Measurements from ENCODE around the gene CORO6. TPM values are rescaled to one million over a fixed set of nuclear protein-coding genes. Genes with fewer than 3 reads are reported as not detected.

The CORO6 gene
- total RNA-seq, 4 donors from 2014 or later = 5.7 to 19.0 (median 8.7) TPM

DNA sequence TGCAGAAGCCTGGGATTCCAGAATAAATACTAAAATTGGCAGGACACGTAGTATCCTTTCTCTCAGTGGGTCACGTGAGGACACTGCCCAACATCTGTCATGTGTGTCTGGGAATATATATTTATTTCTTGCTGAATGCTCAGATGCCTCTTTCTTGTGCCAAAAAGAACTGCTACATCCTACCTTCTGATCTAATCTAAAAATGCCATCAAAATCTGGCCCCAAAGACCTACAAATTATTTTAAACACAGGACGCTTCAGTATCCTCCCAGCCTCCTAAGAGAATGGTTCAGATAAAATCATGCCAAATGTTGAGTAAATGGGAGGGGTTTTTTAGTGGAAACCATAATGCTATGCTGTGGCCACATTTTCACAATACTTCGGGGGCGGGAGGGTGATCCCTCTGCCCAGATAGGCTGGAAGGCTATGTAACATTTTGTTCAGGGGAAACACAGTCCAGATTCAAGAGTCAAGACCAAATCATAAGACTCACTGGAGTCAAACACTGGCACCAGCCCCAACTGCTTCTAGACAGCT, 22.9 kb upstream of the CORO6 start:
- peak; percentile 91 to 95 for DNase-seq (ENCODE audit: low spot score in 2 of 2)
- intact Hi-C loops (cut with DNase I; ENCODE audit: low total_unique reads) = no loop called here
- TF ChIP-seq, protein P1, sequence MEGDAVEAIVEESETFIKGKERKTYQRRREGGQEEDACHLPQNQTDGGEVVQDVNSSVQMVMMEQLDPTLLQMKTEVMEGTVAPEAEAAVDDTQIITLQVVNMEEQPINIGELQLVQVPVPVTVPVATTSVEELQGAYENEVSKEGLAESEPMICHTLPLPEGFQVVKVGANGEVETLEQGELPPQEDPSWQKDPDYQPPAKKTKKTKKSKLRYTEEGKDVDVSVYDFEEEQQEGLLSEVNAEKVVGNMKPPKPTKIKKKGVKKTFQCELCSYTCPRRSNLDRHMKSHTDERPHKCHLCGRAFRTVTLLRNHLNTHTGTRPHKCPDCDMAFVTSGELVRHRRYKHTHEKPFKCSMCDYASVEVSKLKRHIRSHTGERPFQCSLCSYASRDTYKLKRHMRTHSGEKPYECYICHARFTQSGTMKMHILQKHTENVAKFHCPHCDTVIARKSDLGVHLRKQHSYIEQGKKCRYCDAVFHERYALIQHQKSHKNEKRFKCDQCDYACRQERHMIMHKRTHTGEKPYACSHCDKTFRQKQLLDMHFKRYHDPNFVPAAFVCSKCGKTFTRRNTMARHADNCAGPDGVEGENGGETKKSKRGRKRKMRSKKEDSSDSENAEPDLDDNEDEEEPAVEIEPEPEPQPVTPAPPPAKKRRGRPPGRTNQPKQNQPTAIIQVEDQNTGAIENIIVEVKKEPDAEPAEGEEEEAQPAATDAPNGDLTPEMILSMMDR (IDR thresholded peaks at IDR 0.05) = no peak
- TF ChIP-seq POLR2A (IDR thresholded peaks at IDR 0.05) = no peak
- WGBS, 2 donors = 16 to 23% methylated on average over 5 of the region's 5 CpGs
- no peak overlapping the region for H3K4me3 ChIP-seq (ENCODE audit: low read depth, poor library complexity, severe bottlenecking)

DNA sequence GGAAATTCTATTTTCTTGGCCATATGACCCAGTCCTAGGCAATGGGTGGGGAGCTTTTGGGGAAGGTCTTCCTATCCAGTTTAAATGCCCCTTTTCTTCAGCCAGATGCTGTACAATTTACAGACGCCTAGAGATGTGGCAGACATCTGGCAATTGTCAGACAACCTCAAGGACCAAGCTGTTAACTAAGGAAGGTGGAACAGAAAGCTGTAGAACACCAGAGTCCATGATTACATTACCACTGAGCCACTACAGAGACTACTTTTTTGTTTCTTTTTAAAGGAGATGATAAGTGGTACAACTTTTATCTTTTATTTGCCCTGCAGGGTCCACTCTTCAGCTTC, 21.1 kb upstream of the CORO6 start:
- TF ChIP-seq, protein P1 (IDR thresholded peaks at IDR 0.05) = no peak
- TF ChIP-seq POLR2A (IDR thresholded peaks at IDR 0.05) = no peak
- intact Hi-C loops (cut with DNase I; ENCODE audit: low total_unique reads) = no loop called here

DNA sequence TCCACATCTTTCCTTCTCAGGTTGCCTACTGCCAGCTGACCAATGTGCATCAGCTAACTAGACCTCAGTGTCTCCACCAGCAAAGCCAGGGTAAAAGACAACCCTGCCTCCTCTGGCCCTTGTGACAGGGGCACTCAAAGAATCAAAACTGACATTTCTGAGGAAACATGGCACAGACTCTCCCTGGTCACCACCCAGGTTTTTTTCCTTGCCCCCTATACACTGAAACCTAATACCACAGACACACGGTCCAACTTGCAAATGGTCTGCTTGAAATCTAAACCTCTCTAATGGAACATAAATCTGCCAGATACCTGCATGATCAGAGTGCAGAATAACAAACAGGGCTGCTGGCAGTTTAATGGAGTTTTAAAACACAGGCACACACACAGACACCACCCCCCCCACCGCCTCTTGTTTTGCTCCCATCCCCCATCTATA, 19.5 kb upstream of the CORO6 start:
- intact Hi-C loops (cut with DNase I; ENCODE audit: low total_unique reads) = no loop called here
- no peak for TF ChIP-seq POLR2A (IDR thresholded peaks at IDR 0.05)
- TF ChIP-seq, protein P1 (IDR thresholded peaks at IDR 0.05) = no peak
- 75 to 77% methylated on average over 2 of the region's 2 CpGs for WGBS, 2 donors
- no peak overlapping the region for H3K4me3 ChIP-seq (ENCODE audit: low read depth, poor library complexity, severe bottlenecking)
- DNase-seq (ENCODE audit: low spot score in 2 of 2) = no peak

More for the DNA sequence above, 21.1 kb upstream of the CORO6 start:
- no peak overlapping the region for H3K4me3 ChIP-seq (ENCODE audit: low read depth, poor library complexity, severe bottlenecking)
- DNase-seq (ENCODE audit: low spot score in 2 of 2) = no peak
- WGBS, 2 donors = 81 to 93% methylated on average over 1 of the region's 1 CpG

DNA sequence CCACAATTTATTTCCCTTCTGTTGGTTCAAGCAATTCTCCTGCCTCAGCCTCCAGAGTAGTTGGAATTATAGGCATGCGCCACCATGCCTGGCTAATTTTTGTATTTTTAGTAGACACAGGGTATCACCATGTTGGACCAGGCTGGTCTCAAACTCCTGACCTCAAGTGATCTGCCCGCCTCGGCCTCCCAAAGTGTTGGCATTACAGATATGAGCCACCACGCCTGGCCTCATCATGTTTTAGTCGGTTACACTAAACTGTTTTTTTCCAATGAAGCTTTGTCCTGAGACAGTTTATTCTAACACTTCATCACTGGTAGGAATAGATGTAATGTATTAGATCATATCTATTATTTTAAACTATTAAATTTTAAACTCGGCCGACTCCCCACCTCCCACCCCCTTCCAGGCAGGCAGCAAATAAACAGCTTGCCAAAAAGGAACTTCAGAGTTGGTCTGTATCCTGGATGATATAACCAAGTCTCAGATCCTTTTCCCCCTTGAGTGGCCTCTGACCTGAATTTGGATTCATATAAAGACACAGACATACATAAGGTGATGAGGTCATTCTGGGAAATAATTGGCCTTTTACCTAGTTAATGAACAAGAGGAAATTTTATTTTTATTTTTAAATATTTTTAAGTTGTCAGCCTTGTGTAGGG, 18.4 kb upstream of the CORO6 start:
- DNase-seq (ENCODE audit: low spot score in 2 of 2) = no peak
- intact Hi-C loops (cut with DNase I; ENCODE audit: low total_unique reads) = no loop called here
- no peak for TF ChIP-seq POLR2A (IDR thresholded peaks at IDR 0.05)
- TF ChIP-seq, protein P1 (IDR thresholded peaks at IDR 0.05) = no peak
- H3K4me3 ChIP-seq (ENCODE audit: low read depth, poor library complexity, severe bottlenecking) = no peak overlapping the region
- WGBS, 2 donors = 60 to 77% methylated on average over 7 of the region's 7 CpGs

DNA sequence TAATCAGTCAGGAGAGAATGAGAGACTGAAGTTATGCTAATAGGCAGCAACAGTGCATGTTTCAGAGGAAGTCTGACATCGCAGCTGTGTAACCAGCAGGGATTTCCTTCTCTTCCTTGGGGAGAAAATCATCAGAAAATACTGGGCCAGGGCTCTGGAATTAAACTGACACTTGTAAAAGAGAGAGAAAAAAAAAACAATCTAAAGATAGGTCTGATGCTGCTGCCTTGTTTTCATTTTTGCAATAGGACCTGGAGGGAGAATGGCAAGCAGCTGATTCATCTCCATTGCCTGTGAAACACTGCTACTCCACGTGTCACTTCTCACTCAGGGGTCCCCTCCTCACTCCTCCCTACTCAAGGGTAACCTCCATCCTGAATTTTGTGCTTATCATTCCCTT, 17.7 kb upstream of the CORO6 start:
- intact Hi-C loops (cut with DNase I; ENCODE audit: low total_unique reads) = no loop called here
- no peak overlapping the region for H3K4me3 ChIP-seq (ENCODE audit: low read depth, poor library complexity, severe bottlenecking)
- TF ChIP-seq, protein P1 (IDR thresholded peaks at IDR 0.05) = no peak
- TF ChIP-seq POLR2A (IDR thresholded peaks at IDR 0.05) = no peak
- no peak for DNase-seq (ENCODE audit: low spot score in 2 of 2)
- WGBS, 2 donors = 12 to 18% methylated on average over 2 of the region's 2 CpGs
